Stimulated activated CD8-positive, alpha-beta memory T cell treated with anti-CD3 and anti-CD28 coated beads, Interleukin-7, amount 100 ng/mL, for 4 hours (primary cell): Measurements from ENCODE around the gene ITGB5.

Experiments
- DNase-seq, 2 donors: peaks; one replicate each; pipeline ENCODE4 v3.0.0-alpha.2; 2020; ENCODE audit warnings: low read depth in 2 of 2

The ITGB5 gene

DNA sequence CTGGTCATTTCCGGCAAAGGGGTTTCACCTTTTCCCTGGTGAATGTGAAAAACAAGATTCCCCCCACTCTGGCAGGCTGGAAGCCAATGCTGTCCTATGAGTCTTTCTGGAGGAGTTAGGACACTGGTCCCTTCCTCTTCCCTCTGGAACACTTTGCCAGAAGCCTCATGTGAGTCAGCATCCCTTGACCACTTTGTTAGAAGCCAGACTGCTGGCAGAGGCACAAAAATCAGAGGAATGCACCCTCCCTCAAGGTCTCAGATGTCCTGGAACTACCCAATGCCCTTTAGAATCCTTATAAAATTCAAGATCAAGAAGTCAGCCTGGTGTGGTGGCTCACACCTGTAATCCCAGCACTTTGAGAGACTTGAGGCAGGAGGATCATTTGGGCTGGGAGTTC, 26.6 kb downstream of the ITGB5 start:
- no peak for DNase-seq

DNA sequence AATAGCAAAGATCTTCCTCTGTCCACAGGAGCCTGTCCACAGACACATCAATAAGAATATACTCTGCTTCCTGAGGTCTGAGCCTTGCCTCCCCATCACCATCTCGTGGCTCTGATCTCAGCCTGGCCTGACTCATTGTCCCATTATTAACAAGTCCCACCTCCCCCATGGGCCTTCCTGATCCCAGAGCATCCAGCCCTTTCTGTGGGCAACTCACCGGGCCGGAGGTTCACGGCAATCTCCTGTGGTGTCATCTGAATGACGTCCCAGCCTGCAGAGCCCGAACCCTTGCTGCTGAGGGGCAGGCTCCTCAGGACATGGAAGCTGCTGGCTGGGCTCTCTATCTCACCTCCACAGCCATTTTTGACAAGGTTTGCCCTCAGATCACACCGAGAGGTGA, 28.1 kb downstream of the ITGB5 start:
- DNase-seq = no peak

DNA sequence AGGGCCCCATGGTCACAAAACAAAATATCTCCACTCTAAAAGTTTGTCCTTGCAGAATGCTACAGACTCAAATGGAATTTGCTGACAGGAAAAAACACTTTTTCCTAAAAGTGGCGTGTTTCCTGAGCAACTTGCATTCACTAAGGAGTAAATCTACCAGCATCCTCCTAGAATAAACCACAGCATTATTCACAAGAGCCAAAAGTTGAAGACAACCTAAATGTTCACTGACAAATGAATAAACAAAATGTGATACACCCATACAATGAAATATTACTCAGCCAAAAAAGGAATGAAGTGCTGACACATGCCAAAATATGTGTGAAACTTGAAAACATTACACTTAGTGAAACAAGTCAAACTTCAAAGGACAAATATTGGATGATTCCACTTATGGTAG, 28.9 kb downstream of the ITGB5 start:
- no peak for DNase-seq

DNA sequence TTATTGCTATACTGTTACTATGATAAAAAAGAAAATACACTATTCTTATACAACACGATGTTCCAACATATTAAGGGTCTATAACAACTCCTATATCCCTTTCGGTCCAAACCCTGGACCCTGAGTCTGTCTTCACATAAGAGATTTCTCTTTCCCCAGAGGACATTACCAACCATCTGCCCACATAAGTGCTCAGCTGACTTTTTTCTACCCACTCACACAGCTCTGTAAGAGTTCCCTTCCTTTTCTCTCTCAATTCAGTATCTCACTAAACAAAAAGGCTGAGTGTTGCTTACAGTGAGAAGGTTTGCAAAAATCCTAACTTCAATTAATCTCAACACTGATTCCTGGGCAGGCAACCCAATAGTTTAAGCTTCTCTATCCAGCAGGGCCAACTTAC, 30.5 kb downstream of the ITGB5 start:
- DNase-seq = no peak

DNA sequence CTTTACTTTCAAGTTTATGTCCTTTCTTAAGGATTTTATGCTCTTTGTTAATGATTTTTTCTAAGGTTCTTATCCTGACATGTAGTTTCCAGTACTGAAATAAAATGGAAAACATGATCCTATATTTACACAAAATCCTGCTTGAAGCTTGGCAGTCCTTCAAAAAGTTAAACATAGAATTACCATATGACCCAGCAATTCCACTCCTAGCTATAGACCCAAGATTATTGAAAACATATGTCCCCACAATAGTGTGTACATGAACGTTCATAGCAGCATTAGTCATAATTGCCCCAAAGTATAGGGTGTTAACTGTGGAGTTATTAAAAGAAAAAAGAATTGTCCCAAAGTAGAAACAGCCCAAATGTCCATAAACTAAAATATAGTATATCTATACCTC, 33.2 kb downstream of the ITGB5 start:
- no peak for DNase-seq

DNA sequence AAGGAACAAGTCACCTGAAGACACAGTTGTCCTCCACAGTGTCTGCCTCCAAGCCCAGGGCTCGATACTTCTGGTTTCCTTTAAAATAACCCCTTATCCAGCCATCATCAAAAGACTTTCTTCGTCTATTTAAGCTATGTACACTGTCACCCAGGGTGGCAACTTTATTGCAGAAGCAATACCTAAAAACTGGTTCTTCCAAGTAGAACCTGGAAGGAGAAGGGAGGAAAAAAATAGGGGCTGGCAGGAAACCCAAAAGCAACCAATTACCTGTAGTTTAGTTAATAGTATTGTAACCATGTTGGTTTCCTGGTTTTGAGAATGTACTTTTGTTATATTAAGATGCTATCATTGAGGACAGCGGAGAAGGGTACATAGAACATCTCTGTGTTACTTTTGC, 33.7 kb downstream of the ITGB5 start:
- no peak for DNase-seq

DNA sequence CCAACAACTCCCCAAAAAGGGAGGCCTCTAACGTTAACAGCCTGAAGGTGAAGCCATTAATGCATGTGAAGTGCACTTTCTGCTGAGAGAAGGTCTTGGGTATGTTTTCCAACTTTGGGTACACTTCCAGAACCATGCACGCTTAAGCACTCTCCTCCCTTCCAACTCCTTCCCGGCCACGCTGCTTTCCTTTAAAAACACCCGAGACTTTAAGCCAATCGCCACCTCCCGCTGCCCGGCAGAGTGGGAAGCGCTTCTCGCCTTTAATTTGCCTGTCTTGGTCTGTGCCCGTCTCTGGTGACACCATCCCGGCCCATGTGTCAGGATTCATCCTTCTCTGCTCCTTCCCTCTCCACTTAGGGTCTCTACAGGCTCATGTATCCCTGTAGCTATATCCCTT, 35.3 kb downstream of the ITGB5 start:
- no peak for DNase-seq

DNA sequence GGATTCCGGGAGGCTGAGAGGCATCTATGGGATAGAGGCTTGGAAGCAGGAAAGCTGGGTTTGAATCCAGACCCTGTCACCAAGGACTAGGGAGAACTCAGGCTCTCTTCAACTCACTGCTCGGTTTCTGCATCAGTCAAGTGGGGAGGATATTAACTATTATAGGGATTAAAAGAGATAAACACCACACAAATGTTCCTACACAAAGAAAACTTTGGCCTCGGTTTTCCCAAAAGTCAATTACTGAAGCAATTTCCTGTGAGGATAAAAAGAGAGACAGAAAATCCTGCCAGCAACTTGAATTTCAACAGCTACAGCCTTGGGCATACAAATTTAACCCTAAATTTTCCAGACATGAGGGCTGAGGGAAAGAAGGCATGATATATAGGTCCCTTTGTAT, 36.0 kb downstream of the ITGB5 start:
- DNase-seq = no peak

DNA sequence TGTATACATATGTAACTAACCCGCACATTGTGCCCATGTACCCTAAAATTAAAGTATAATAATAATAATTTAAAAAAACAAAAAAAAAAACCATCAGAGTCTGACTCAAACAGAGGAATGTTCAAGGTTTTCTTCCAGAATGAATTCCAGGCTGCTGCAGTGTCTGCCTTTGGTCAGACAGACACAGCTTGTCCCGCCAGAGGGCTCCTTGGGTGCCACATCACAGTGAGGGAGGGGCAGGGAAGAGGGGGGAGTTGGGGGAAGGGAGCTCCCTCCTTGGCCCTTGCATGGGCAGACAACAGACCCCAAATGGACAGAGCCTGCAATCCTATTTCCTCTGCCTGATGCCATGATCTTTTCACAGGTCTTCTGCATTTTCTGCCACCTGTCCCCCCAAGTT, 36.5 kb downstream of the ITGB5 start:
- no peak for DNase-seq

DNA sequence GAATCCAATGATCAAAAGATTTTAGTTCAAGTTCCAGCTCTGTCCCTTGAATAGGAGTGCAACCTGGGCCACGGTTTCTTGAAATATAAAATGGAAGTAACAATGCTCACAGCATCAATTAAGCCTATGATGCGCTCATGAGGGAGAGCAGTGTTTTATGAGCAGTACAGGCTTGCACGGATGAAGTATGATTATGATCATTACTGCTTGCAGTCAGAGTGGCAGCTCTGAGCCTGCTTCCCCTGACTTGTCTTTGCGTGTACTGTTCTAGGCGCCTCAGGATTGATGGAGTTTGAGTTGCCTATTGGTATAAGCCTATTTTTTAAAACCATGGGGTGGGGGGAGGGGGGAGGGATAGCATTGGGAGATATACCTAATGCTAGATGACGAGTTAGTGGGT, 37.0 kb downstream of the ITGB5 start:
- no peak for DNase-seq

DNA sequence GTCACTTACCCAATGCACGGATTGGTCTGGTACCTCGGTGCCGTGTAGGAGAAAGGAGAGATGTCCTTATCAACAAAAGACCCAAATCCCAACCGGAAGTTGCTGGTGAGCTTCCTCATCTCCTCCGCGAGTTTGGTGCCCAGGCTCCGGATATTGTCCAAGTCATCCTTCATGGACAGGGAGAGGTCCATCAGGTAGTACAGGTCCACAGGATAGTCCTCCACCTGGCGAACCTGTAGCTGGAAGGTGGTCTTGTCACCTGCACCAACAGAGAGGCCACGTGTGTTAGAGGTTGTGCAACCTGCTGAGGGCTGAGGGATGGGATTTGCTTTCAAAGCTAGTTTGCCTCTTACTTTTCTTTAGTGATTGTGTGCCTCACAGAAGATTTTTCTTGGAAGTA, 38.9 kb downstream of the ITGB5 start:
- DNase-seq = no peak

DNA sequence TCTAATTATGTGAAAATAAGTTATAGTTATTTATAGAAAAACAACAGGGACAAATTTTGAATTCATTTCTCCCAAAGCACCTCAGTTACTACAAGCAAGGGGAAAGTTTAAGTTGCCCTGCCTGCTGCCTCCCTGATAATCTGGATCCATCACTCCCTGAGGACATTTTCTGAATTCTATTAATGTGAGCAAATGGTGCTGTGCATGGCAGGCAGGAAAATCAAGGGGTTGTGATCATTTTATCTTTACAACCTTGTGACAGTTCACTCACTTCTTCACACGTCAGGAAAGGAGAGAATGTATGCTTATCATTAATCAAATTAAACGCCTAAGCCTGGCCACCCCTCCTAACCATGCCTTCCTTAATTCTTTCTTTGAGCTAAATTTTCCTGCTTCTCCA, 39.3 kb downstream of the ITGB5 start:
- no peak for DNase-seq

DNA sequence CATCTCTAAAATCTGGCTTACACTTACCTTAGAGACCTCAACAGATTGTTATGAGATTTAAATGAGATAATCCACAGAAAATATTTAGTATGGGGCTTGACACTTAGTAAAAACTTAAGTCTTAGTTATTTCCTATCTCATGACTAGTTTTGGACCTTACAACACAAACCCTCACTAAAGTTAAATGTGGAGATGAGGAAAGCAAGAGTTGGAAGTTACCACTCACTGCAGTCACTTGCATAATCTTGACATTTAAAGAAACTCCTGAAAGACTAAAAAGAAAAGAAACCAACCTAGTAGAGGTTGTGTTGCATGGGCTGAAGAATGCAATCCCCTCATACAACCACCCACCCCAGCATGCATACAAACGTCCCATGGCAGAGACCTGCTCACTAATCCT, 40.1 kb downstream of the ITGB5 start:
- DNase-seq = no peak

DNA sequence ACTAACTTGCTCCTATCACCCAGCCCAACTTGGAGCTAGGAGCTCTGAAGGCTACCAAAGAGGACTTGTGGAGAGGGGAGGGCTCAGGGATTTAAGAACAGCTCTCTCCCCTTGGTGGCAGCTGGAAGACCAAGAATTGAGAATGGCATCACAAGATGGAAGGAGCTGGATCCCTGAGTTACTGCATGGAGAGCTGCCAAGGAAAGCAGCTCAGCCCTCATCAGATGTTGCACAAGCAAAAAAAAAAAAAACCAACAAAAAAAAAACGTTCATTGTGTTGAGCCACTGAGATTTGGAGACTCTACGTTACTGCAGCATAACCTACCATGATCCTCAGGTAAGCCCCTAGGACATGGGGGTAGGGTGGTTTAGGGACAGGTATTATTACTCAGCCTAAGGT, 41.0 kb downstream of the ITGB5 start:
- no peak for DNase-seq

DNA sequence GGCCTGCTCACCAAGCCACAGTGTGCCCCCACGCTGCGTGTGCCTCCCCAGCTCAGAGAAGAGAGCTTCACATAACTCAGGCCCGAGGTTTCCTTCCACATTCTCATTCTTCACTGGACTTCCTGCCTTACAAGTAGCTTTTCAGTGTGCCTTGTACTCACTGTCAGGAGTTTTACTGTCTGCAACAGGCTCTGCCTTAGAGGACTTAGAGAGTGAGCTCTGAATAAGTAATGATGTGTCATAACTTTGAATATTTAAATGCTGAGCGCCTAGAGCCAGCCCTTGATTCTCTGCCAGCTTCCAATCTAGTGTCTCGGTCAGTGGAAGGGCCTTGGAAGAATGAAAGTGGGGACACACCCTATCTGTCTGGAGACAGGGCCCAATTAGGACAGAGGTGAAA, 41.8 kb downstream of the ITGB5 start:
- DNase-seq = no peak

DNA sequence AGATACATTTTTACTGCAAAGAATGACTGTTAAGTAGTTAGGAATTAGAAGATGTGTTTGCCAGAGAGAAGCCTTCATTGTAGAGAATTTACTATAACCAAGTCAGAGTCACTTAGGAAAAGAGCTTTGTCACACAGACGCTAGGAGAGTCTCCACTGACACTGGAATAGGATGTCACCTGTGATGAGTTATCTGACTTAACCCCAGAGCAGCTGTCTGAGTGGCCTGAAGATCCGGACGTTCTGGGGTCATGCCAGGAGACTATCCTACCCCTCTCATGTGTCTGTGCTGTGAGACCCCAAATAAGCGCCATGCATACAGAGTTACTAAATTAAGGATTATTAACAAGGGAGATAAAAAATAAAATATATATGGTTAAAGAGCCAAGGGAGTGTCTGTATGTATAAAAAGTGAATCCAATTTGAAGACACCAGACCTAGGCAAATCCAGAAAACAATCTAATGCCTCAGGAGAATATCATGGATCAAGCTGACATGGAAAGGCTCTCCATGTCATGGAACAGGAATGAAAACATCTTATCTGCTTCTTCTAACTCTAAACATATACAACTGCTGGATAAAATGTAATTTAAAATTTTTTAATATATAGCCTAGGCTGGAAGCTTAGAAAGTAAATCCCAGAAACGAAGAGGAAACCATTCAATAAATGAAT, 43.5 kb downstream of the ITGB5 start:
- DNase-seq = no peak

DNA sequence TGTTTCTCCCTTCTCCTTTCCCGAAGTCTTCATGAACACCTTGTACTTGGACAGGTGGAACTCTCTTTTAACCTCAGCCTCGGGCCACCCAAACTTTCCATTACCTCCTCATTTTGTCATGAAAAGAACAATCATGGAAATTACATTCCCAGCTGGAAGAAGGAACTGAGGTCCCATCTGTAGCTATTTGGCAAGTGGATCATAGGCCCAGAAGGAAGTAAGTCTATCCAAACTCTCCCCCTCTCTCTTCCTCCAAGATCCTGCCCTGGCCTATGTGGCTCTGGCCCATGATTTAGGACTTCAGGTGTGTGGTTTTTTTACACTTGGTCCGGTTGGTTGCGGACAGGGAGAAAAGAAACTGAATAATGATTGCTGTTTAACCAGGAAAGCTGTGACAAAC, 44.1 kb downstream of the ITGB5 start:
- DNase-seq = no peak

DNA sequence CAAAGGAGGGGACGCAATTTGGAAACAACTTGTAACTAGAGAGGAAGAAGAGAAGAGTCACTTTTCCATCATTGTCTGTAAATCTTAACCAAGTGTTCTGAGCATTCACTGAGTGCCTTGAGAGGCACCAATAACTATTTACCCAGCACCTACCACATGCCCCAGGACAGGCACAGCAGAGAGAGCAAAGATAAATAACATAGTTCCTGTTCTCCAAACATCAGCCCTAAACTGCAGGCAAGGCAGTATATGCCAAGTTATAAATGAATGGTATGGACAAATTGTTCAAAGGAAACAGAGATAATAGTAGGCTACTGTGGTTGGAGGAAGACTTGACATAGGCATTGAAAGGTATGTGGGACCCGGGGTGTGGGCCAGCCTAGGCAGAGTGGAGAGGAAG, 45.6 kb downstream of the ITGB5 start:
- no peak for DNase-seq

DNA sequence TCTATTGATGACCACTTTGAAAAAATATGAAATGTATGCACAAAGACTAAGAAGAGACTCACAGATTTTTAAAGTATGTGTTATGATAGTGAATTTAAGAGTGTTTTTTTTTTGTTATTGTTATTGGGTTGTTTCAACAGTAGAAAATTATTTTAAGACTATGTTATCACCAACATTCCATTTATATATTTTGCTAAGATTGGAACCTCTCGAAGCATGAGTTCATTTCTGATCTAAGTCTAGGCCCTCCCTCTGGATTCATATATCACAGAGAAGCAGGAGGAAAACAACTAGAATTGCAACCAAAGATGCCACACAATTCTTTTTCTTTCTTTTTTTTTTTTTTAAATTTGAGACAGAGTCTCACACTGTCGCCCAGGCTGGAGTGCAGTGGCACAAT, 46.8 kb downstream of the ITGB5 start:
- no peak for DNase-seq

DNA sequence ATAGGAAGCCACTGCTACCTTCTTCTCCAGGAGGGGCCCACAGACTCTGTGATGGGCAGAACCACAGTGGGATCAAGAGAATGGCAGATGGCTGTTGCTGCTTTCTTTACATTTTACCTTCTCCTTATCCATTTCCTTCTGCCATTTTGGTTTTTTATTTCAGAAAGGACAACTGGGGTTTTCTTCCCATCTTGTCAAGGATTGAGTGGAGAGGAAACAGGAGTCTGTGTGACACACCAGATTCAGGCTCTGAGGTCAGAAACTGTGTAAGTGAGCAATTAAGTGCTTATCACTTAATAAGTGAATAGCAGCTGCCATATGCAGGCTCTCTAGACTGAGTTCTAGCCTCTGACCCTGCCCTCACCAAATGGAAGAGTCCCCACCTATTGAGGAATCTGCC, 47.3 kb downstream of the ITGB5 start:
- DNase-seq = no peak

DNA sequence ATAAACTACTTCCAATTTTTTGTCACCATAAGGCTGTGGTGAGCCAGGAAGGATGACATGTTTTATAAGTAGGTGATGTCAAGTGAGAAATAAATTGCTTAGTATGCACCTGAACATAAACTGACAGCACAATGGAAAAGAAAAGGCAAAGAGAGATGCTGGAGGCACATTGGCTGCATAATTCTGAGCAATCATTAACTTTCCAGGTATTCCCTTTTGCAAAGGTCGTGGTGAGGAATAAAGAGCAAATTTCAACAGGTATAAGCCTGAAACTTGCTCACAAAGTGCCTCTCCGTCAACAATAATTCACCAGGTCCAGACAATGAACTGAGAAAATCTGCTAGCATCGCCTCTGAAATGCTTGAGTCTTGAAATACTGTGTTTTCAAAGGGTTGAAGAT, 48.2 kb downstream of the ITGB5 start:
- DNase-seq = no peak

DNA sequence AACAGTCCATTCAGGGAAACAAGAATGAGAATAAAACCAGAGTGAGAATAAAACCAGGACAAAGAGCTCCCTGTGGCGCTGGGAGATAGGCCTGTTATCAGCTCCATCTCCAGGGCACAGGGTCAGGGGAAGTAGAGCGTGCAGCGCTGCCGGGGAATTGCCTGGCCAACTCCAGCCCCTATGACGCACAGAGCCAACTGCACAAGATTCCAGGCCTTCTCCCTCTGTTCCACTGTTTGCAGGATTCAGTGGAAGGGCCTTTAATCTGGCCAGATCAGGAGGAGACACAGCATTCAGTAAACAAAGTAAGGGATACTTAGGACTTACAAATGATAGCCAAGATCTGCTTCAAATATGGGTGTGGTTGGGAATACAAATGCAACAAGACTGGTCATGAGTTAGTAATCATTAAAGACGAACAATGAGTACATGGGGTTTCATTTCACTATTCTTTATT, 49.4 kb downstream of the ITGB5 start:
- no peak for DNase-seq

DNA sequence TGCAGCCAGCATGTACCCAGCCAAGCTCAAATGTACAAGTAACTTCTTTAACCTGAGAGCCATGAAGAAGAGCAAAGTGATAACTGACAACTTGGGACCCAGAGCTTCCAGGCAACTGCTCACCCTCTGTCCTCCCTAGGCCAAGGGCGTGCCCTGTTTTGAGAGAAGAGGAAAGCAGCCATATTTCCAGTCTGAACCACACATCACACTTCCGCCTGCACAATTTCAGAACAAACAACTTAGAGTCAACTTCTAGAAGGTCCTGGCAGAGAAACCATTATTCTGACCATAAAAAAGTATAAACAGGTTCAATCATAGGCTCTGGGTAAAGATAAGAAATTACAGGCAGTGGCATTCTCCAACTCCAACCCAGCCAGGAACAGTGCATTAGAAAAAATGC, 50.1 kb downstream of the ITGB5 start:
- no peak for DNase-seq

DNA sequence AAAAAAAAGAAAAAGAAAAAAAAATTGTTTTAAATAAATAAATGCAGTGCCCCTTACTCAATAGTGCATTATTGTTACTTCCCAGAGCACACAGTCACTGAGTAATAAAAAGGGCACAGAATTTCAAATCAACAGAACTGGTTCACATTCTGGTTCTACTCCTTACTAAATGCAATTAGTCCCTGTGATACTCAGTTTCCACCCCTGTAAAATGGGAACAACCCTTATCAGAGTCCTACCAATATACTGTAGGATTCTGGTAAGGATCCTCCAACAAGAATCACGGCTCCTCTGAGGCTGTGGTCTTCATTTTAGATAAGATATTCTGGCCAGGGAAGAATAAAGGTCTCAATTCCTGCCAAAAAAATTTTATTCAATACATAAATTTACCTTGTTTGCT, 50.7 kb downstream of the ITGB5 start:
- DNase-seq = no peak
